HG03571 (cell line): ENCODE data around the gene PARK7.
"Not testable (repeated sequence)": the region's sequence is repeated elsewhere in the genome, so short reads cannot be mapped to it uniquely, and the experiment has no call there.

ENCODE experiments used
- ATAC-seq: cut with Tn5 transposase; IDR thresholded peaks from one replicate; pipeline ENCODE4 v1.9.1; 2021; ENCODE audit not compliant: unreplicated experiment

PARK7 gene

GRCh38 chr1:7961216-7962013, at the start of gene PARK7:
Gene PARK7 (plus strand): TSS chr1:7961711. CDS start chr1:7962786, 1,075 bp downstream.
- ATAC-seq = peak; percentile 93

GRCh38 chr1:7912145-7912544, 49.4 kb upstream of the PARK7 start:
- no peak for ATAC-seq

- ATAC-seq = no peak
Measured at GRCh38 chr1:7912743-7913557, 48.6 kb upstream of the PARK7 start.

GRCh38 chr1:7915826-7916500, 45.5 kb upstream of the PARK7 start:
- ATAC-seq = no peak

- ATAC-seq = no peak
Measured at GRCh38 chr1:7916501-7916830, 45.0 kb upstream of the PARK7 start.

GRCh38 chr1:7917971-7918370, 43.5 kb upstream of the PARK7 start:
- not testable (repeated sequence) for ATAC-seq

GRCh38 chr1:7919880-7920279, 41.6 kb upstream of the PARK7 start:
- no peak for ATAC-seq

- ATAC-seq = no peak
Measured at GRCh38 chr1:7921796-7922195, 39.7 kb upstream of the PARK7 start.

GRCh38 chr1:7922301-7922700, 39.2 kb upstream of the PARK7 start:
- ATAC-seq = no peak

GRCh38 chr1:7927061-7927460, 34.5 kb upstream of the PARK7 start:
- not testable (repeated sequence) for ATAC-seq

- no peak for ATAC-seq
Measured at GRCh38 chr1:7928247-7928646, 33.3 kb upstream of the PARK7 start.

GRCh38 chr1:7929637-7930036, 31.9 kb upstream of the PARK7 start:
- no peak for ATAC-seq

GRCh38 chr1:7930645-7931445, 30.7 kb upstream of the PARK7 start:
- ATAC-seq = no peak

- ATAC-seq = no peak
Measured at GRCh38 chr1:7931446-7931812, 30.1 kb upstream of the PARK7 start.

GRCh38 chr1:7932524-7933138, 28.9 kb upstream of the PARK7 start:
- no peak for ATAC-seq

- no peak for ATAC-seq
Measured at GRCh38 chr1:7938070-7938469, 23.4 kb upstream of the PARK7 start.

GRCh38 chr1:7940034-7940433, 21.5 kb upstream of the PARK7 start:
- no peak for ATAC-seq

GRCh38 chr1:7940745-7941436, 20.6 kb upstream of the PARK7 start, which contains the start of gene TNFRSF9:
Gene TNFRSF9 (minus strand): TSS chr1:7940839. CDS start chr1:7939994, 845 bp downstream.
- no peak for ATAC-seq

- no peak for ATAC-seq
Measured at GRCh38 chr1:7941437-7941793, 20.1 kb upstream of the PARK7 start.
